Activated naive CD4-positive, alpha-beta T cell treated with anti-CD3 and anti-CD28 coated beads, Interleukin-2, amount 10 ng/mL, durations not matched to agents 7 days and 5 days (primary cell): ENCODE measurements around the gene RPL36A.

ENCODE experiments used
- CTCF ChIA-PET: fragments of 350-600 bp; sonication (Branson Sonifier 250); formaldehyde crosslinking; loops from one replicate; lab custom pipeline; 2021; ENCODE audit warnings: antibody characterized with exemption; lab: Charles Lee
- DNase-seq: peaks from one replicate; pipeline ENCODE4 v3.0.0-alpha.2; 2020
- H3K27ac Mint-ChIP-seq: one replicate; pipeline ENCODE4 v1.8.0; 2021; ENCODE audit warnings: mild to moderate bottlenecking, moderate library complexity, mixed read lengths
- H3K27me3 Mint-ChIP-seq: one replicate; pipeline ENCODE4 v1.8.0; 2021; ENCODE audit warnings: mild to moderate bottlenecking, mixed read lengths
- H3K36me3 Mint-ChIP-seq: one replicate; pipeline ENCODE4 v1.8.0; 2021; ENCODE audit warnings: mixed read lengths
- H3K4me1 Mint-ChIP-seq: one replicate; pipeline ENCODE4 v1.8.0; 2021; ENCODE audit warnings: mixed read lengths
- H3K4me3 Mint-ChIP-seq: one replicate; pipeline ENCODE4 v1.8.0; 2021; ENCODE audit warnings: mild to moderate bottlenecking, moderate library complexity, mixed read lengths
- H3K9me3 Mint-ChIP-seq: one replicate; pipeline ENCODE4 v1.8.0; 2021; ENCODE audit warnings: mixed read lengths

Gene RPL36A

DNA sequence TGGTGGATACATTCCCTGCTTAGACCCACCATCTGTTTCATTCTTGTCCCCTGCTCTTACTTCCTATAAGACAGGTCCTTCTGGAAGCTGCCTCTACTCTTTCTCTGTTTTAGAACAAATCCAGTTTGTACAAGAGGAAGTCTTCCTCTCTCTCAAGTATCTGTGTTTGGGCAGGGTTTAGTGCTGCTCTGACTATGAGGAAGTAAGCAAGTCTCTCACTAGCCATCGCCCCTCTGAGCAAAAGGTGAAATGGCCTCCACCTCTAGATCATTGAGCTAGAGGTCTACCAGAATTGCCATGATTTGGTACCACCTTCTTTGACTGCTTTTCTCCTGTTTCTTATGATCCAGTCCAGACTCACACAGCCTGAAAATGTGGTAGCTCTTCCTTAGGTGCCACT lies 13.3 kb upstream of the RPL36A start:
- no peaks in the 10 kb centered on the region for H3K9me3 Mint-ChIP-seq
- no peaks in the 10 kb centered on the region for H3K4me1 Mint-ChIP-seq
- H3K27ac Mint-ChIP-seq: no peak overlapping the region
- H3K36me3 Mint-ChIP-seq: no peaks in the 10 kb centered on the region
- no peaks in the 10 kb centered on the region for H3K27me3 Mint-ChIP-seq
- H3K4me3 Mint-ChIP-seq: no peak overlapping the region
- no peak for DNase-seq
- CTCF ChIA-PET: no interaction called here

DNA sequence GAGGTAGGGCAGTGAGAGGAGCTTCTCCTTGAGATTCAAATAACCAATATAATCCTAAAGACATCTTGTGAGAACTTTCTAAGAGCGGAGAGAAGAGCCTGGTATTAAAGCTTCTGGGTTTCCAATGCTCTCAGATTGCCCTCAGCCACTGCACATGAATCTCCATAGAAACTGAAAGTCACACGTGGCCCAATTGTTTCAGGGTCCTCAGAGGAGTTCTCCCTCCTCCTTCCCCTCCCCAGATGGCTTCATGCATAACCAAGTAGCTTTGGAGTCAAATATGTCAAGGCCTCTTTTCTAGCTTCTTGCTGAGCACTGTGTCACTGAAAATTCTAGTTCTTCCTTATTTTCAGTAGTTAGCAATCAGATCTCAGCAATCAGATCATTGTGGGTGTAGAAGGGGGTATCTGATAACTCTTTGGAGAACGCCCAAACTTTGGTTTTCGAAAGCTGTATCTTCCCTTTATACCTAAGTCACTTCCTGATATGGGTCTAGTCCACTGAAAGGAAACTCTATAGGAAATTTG lies 7.1 kb upstream of the RPL36A start:
- Mint-ChIP-seq H3K4me3 (no peak overlapping the region), H3K27me3 (peaks cover 6% of the 10 kb centered on the region), H3K36me3 (no peaks in the 10 kb centered on the region), H3K4me1 (no peaks in the 10 kb centered on the region), H3K9me3 (no peaks in the 10 kb centered on the region), H3K27ac (no peak overlapping the region)
- no peak for DNase-seq
- CTCF ChIA-PET: interaction anchor here (0.7 kb wide), 1 partner anchor 101 kb away, joined by 4 read pairs; no protein-coding TSS in a partner anchor

DNA sequence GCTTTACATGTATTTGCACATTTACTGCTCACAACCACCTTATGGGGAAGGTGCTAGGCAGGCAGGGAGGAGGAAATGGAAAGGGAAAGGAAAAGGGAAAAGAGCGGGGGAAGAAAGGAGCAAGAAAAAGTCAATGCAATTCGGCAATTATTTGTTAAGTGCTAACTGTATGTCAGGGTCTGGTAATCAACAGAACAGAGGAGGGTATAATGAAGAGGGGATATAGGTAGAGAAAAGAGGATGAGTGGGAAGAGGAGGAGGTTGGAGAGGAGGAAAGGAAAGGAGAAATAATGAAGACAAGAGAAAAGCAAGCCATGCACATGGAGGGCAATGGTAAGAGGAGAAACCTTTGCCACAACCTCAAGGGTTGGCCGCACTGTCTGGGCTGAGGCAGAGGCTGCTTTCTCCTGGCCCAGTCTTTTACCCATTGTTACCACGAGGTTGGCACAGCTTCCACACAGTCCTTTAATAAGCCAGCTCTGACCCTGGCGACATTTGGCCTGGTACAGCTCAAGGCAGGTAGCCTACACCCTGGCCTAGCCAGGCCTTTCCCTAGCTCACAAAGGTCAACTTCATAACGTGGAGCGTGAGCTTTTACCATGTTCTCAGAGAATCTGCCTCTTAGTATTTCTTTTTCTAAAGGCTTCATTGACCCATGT lies 5.7 kb upstream of the RPL36A start:
- no peaks in the 10 kb centered on the region for H3K36me3 Mint-ChIP-seq
- DNase-seq: no peak
- no peaks in the 10 kb centered on the region for H3K9me3 Mint-ChIP-seq
- no peak overlapping the region for H3K4me3 Mint-ChIP-seq
- CTCF ChIA-PET: no interaction called here
- H3K27me3 Mint-ChIP-seq: peaks cover 6% of the 10 kb centered on the region
- H3K4me1 Mint-ChIP-seq: no peaks in the 10 kb centered on the region
- no peak overlapping the region for H3K27ac Mint-ChIP-seq

DNA sequence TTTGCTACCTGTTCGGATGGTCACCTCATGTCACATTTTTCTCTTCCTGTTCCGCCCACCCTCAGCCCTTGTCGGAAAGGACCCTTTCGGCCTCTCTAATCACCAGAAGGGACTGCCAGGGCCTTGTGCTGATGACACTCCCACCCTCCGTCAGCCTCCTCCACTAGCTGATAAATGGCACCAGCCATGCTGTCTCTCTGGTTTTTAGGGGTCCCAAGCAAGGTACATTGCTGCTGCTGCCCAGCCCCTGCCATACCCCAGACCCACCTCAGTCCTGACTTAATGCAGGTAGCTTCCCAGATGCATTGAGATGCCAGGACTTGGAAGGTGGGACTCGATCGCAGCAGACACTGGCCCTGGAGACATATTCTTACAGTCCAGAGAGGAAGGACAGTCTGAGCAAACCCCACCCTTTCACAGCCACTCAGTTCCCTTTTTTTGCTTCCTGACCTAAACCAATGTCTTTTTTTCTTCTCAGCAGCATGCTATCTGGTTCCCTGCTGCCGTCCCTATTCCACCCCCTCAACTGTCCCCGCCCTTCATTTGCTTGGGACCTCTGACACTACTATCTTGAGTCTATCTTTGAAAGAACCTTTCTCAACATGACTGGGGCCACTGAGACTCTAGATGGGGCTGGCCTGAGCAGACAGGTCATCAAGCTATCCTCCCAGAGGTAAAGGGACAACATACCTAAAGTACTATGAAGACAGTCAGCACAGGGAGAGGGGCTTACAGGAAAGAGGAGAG lies 4.8 kb upstream of the RPL36A start, which contains the start of gene BTK:
Gene BTK (minus strand): TSS at position 397 of the 747 bp plus-strand sequence. CDS start 10,907 bp downstream, outside the sequence.
- H3K4me3 Mint-ChIP-seq: no peak within 1 kb of the TSS
- DNase-seq: no peak
- CTCF ChIA-PET: no interaction called here
- peaks cover 2% of the 10 kb centered on the region for H3K36me3 Mint-ChIP-seq
- peaks cover 6% of the 10 kb centered on the region for H3K27me3 Mint-ChIP-seq
- no peaks in the 10 kb centered on the region for H3K9me3 Mint-ChIP-seq
- H3K4me1 Mint-ChIP-seq: peaks cover 5% of the 10 kb centered on the region
- H3K27ac Mint-ChIP-seq: no peak within 1 kb of the TSS

DNA sequence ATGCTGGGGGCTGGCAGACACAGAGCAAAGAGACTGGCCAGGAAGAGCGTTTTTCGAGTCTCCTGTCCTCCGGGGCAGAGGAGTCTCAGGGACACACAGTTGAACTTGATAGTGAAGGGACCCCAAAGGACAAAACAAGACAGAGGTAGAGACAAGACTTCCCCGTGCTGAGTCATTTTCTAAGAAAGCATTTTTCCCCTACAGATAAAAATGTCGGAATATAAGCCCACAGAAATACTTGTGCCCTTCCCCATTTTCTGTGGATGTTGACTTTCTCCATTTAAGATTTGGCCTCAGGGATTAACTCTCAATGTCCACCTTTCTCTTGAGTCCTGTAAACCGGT lies 4.3 kb upstream of the RPL36A start:
- H3K4me3 Mint-ChIP-seq: no peak overlapping the region
- no peak for DNase-seq
- peaks cover 7% of the 10 kb centered on the region for H3K36me3 Mint-ChIP-seq
- CTCF ChIA-PET: no interaction called here
- peaks cover 6% of the 10 kb centered on the region for H3K27me3 Mint-ChIP-seq
- H3K4me1 Mint-ChIP-seq: peaks cover 8% of the 10 kb centered on the region
- H3K27ac Mint-ChIP-seq: no peak overlapping the region
- no peaks in the 10 kb centered on the region for H3K9me3 Mint-ChIP-seq

DNA sequence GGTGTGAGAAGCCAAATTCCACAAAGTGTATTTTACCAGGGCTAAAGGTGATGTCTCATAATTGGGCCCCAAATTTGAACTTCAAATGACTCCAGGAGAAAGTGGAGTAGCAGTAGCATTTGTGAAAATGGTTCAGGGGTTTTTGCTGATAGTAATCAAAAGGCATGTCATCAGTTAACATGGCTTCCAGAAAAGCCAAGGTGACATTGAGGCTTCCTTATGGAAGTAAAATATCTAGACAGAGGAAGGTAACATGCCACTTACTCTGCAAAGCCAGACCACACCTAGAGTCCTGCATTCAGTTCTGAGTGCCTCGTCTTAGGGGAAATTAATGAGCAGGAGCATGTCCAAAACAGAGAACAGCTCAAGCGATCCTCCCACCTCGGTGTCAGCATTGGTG lies 2.2 kb upstream of the RPL36A start:
- Mint-ChIP-seq H3K4me1 (peaks cover 25% of the 10 kb centered on the region), H3K36me3 (peaks cover 23% of the 10 kb centered on the region), H3K27ac (no peak overlapping the region), H3K27me3 (peaks cover 6% of the 10 kb centered on the region), H3K4me3 (no peak overlapping the region), H3K9me3 (no peaks in the 10 kb centered on the region)
- DNase-seq: no peak
- CTCF ChIA-PET: no interaction called here

DNA sequence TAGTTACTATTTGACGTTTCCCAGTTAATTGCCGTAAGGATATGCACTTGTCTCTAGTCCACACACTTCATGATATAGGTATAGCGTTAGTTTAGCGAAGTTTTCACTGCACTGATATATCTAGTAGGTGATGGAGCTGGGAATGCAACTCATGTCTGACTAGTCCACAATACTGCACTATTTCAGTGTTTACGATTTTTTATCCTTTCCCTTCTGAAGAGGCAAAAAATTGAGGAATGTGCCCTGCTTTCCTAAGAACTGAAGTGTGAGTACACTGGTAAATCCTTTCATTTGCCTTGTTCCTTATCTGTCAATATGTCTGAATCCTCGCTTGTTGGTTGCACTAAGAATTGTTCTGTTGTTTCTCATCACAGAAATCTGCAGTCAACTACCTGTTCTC lies 1.0 kb downstream of the RPL36A start:
- peaks cover 33% of the 10 kb centered on the region for H3K36me3 Mint-ChIP-seq

DNA sequence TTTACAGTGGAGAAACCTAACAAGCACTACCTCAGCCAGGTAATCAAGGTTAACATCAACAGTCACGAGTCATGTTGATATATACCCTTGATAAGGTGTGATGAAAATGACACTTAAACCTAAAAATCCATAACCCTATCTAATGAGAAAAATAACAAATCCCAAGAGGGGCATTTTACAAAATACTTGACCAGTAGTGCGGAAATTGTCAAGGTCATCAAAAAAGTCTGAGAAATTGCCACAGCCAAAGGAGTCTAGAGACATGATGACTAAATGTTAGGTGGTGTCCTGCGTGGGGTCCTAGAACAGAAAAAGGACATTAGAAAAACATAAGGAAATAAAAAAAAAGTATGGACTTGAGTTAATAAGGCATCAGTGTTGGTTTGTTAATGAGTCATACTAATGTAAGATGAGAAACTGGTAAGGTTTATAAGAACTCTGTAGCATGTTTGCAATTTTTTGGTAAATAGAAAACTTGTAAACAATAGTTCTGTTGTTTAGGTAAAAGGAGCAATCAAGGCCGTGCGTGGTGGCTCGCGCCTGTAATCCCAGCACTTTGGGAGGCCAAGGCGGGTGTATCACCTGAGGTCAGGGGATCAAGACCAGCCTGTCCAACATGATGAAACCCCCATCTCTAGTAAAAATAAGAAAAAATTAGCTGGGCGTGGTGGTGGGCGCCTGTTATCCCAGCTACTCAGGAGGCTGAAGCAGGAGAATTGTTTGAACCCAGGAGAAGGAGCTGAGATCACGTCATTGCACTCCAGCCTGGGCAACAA lies 2.9 kb downstream of the RPL36A start:
- peak overlapping the region; percentile 68 for H3K27ac Mint-ChIP-seq
- no peak for DNase-seq
- H3K9me3 Mint-ChIP-seq: no peaks in the 10 kb centered on the region
- no peak overlapping the region for H3K4me3 Mint-ChIP-seq
- H3K27me3 Mint-ChIP-seq: no peaks in the 10 kb centered on the region
- CTCF ChIA-PET: no interaction called here
- peaks cover 34% of the 10 kb centered on the region for H3K36me3 Mint-ChIP-seq
- H3K4me1 Mint-ChIP-seq: peaks cover 30% of the 10 kb centered on the region

More for the DNA sequence above, 1.0 kb downstream of the RPL36A start:
- CTCF ChIA-PET: no interaction called here
- no peaks in the 10 kb centered on the region for H3K27me3 Mint-ChIP-seq
- DNase-seq: no peak
- peak overlapping the region; percentile 94 for H3K4me3 Mint-ChIP-seq
- peak overlapping the region; percentile 90 for H3K27ac Mint-ChIP-seq
- H3K4me1 Mint-ChIP-seq: peaks cover 30% of the 10 kb centered on the region
- no peaks in the 10 kb centered on the region for H3K9me3 Mint-ChIP-seq

DNA sequence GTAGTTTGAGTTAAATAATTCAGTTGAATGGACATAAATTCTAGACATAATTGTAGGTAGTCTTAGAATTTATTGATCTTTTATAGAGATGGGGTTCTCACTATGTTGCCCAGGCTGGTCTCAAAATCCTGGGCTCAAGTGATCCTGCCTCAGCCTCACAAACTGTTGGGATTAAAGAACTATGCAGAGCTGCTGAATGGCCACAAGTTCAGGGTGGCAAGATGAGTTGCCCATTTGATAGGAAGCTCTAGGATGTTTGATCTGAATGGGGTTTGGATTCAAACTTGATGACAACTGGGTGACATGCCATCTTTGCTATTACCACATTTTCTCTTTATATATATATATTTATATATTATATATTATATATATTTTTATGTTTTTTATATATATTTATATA lies 3.6 kb downstream of the RPL36A start:
- peaks cover 35% of the 10 kb centered on the region for H3K36me3 Mint-ChIP-seq
- H3K4me3 Mint-ChIP-seq: no peak overlapping the region
- H3K27me3 Mint-ChIP-seq: no peaks in the 10 kb centered on the region
- no peaks in the 10 kb centered on the region for H3K9me3 Mint-ChIP-seq
- DNase-seq: no peak
- CTCF ChIA-PET: interaction anchor here (0.7 kb wide), 1 partner anchor 11 kb away, joined by 4 read pairs; no protein-coding TSS in a partner anchor
- H3K4me1 Mint-ChIP-seq: peaks cover 30% of the 10 kb centered on the region
- H3K27ac Mint-ChIP-seq: no peak overlapping the region

DNA sequence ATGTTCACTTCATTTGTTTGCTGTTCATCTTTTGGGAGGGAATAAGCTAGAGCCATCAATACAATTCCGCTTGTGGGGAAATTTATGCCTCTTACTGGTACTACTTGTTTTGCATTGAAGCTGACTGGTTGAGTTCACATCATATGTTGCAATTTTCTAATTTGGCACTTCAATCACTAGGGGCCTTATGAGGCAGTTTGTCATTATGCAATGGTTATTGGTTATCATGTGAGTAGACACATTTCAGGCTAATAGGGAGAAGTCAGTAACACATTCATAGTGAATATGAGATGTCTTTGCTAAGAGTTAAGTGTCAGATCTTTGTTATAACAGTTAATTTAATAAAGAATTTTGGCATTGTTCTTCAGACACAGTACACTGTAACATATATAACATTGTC lies 5.0 kb downstream of the RPL36A start:
- DNase-seq: no peak
- Mint-ChIP-seq H3K4me1 (peaks cover 25% of the 10 kb centered on the region), H3K27me3 (no peaks in the 10 kb centered on the region), H3K36me3 (peaks cover 45% of the 10 kb centered on the region), H3K4me3 (no peak overlapping the region), H3K9me3 (no peaks in the 10 kb centered on the region), H3K27ac (no peak overlapping the region)
- CTCF ChIA-PET: no interaction called here

DNA sequence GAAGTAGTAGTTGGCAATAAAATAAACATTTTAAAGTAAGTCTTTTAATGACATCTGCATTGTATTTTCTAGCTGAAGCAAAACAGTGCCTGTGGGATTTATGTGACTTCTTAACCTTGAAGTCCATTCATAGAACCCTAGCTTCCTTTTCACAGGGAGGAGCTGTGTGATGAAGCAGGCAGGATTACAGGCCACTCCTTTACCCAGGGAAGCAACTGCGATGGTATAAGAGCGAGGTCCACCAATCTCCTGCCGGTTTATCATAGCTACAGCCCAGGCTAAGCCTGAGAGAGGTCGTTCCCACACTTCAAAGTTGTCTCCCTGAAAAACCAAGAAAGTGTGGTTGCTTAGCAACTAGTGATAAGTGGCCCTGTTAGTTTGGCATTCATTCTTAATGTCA lies 7.0 kb downstream of the RPL36A start:
- Mint-ChIP-seq H3K27ac (no peak overlapping the region), H3K27me3 (no peaks in the 10 kb centered on the region), H3K4me3 (no peak overlapping the region), H3K9me3 (no peaks in the 10 kb centered on the region), H3K4me1 (peaks cover 12% of the 10 kb centered on the region), H3K36me3 (peaks cover 27% of the 10 kb centered on the region)
- CTCF ChIA-PET: no interaction called here
- DNase-seq: no peak

DNA sequence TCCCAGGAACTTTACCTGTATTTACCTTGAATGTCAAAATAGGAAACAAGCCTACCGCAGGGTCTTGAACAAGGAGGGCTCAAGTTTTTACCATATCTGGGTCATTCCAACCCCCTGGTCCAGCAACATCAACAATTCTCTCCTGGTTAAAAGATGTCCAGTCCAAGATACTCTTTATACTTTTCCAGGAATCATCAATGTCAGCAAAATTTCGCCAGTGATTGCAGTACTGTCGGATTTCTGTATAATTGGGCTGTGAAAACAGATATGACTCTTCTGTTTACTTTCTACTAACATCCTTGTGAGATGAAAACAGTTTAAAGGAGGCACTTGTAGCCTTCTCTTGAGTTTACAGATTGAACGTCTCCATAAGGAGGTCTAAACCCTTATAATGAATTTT lies 7.9 kb downstream of the RPL36A start:
- H3K4me1 Mint-ChIP-seq: peaks cover 4% of the 10 kb centered on the region
- no peaks in the 10 kb centered on the region for H3K9me3 Mint-ChIP-seq
- peaks cover 24% of the 10 kb centered on the region for H3K36me3 Mint-ChIP-seq
- CTCF ChIA-PET: no interaction called here
- no peak overlapping the region for H3K4me3 Mint-ChIP-seq
- no peaks in the 10 kb centered on the region for H3K27me3 Mint-ChIP-seq
- H3K27ac Mint-ChIP-seq: no peak overlapping the region
- DNase-seq: no peak

DNA sequence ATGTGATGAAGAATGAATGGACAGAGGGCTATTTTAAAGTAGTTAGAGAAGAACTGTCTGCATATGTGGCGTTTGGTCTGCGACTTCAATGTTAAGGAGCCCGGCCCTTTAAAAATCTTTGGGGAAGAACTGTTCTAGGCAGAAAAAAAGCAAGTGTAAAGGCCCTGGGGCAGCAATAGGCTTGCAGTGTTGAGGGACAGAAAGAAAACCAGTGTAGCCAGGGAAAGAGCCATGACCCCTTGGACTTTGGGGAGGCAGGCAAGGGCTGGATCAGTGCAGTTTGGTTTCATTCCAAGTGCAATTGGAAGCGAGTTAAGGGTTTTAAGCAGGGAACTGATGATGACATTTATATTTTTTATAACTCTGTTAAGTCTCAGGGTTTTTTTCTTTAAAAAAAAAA lies 9.0 kb downstream of the RPL36A start:
- DNase-seq: no peak
- CTCF ChIA-PET: no interaction called here

DNA sequence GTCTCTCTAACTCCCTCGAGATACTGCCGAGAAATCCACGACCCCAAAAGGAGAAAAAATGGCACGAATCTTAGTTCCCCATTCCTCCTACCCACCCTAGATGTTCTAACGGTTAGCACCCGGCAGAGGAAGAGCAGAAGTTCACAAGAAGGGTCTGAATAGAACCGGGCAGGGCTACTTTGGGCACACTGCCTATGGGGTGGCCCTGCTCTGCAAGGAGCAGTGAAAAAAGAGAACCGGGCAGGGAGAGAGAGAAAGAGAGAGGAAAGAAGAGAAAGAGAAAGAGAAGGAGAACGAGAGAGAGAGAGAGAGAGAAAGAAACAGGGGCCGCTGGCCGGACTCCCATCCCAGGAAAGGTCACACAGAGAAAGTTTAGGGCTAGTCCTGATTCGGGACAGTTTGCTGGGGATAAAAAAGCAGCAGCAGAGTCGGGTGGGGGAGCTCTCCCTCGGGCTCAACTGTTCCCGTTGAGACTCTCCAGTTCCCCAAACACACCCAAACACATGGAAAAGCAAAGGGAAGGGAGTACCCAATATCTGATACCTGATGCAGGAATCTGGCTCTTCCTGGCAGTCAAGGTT lies 16.4 kb downstream of the RPL36A start:
- Mint-ChIP-seq H3K9me3 (no peaks in the 10 kb centered on the region), H3K36me3 (peaks cover 8% of the 10 kb centered on the region), H3K27me3 (no peaks in the 10 kb centered on the region), H3K4me3 (peak overlapping the region; percentile 93), H3K4me1 (peaks cover 32% of the 10 kb centered on the region), H3K27ac (peak overlapping the region; percentile 97)
- DNase-seq: peak; percentile 20
- CTCF ChIA-PET: no interaction called here

More for the DNA sequence above, 9.0 kb downstream of the RPL36A start:
- no peak overlapping the region for H3K27ac Mint-ChIP-seq
- no peaks in the 10 kb centered on the region for H3K9me3 Mint-ChIP-seq
- peaks cover 3% of the 10 kb centered on the region for H3K4me1 Mint-ChIP-seq
- H3K4me3 Mint-ChIP-seq: no peak overlapping the region
- peaks cover 25% of the 10 kb centered on the region for H3K36me3 Mint-ChIP-seq
- H3K27me3 Mint-ChIP-seq: no peaks in the 10 kb centered on the region
